ENCODE data around the gene JAM3. TPM values are rescaled to one million over a fixed set of nuclear protein-coding genes. Genes with fewer than 3 reads are reported as not detected.
"Not testable (repeated sequence)": the region's sequence is repeated elsewhere in the genome, so short reads cannot be mapped to it uniquely, and the experiment has no call there.

Gene JAM3
- total and polyA plus RNA-seq, 9 of the 15 experiments (the other 6 are each of a cell fraction or from before 2014, with no cell fraction given) = 0.22 to 0.76 (median 0.40) TPM

DNA sequence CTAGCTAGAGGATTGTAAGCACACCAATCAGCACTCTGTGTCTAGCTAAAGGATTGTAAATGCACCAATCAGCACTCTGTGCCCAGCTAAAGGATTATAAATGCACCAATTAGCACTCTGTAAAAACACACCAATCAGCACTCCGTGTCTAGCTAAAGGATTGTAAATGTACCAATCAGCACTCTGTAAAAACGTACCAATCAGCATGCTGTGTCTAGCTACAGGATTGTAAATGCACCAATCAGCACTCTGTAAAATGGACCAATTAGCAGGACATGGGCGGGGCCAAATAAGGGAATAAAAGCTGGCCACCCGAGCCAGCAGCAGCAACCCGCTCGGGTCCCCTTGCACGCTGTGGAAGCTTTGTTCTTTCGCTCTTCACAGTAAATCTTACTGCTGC lies 119.2 kb downstream of the JAM3 start:
- intact Hi-C loops (cut with micrococcal nuclease); DNase-seq (ENCODE audit: extremely low read depth in 1 of 4, low spot score in 3 of 4); BruUV-seq (replicated peaks): not testable (repeated sequence)

More for the DNA sequence above, 119.2 kb downstream of the JAM3 start:
- H3K79me2 ChIP-seq (ENCODE audit: control insufficient read depth, insufficient read depth, low read length); H3K9me3 ChIP-seq (replicated peaks; ENCODE audit: control insufficient read depth, insufficient read depth, low read depth, low read length); H3K4me1 ChIP-seq (replicated peaks in 1 of 2; ENCODE audit: control insufficient read depth in 2 of 2, insufficient read depth in 2 of 2, low read length in 2 of 2); in situ Hi-C loops (cut with MboI); H3K27me3 ChIP-seq (ENCODE audit: control insufficient read depth in 2 of 2, insufficient read depth in 2 of 2, low read length in 2 of 2); H3K9me1 ChIP-seq (ENCODE audit: control insufficient read depth, insufficient read depth, low read length); H4K20me1 ChIP-seq (replicated peaks; ENCODE audit: control insufficient read depth, insufficient read depth, low read length); H3K27ac ChIP-seq (ENCODE audit: extremely low read depth, low read depth, low read length); ATAC-seq; H3K4me3 ChIP-seq; FAIRE-seq; CTCF ChIA-PET (ENCODE audit: low intra/inter-chr PET ratio); H2AFZ ChIP-seq (ENCODE audit: low read depth, low read length); H3K4me2 ChIP-seq (ENCODE audit: insufficient read depth, low read length); H3K9ac ChIP-seq (ENCODE audit: insufficient read depth in 1 of 2, low read depth in 2 of 2, low read length in 2 of 2): not testable (repeated sequence)
- 98% methylated on average over 7 of the region's 8 CpGs for WGBS (ENCODE audit: insufficient coverage, low coverage, missing lambda C conversion rate)
- TF ChIP-seq ASH1L (IDR thresholded peaks at IDR 0.05; ENCODE audit: borderline replicate concordance, low read depth, partially characterized antibody) = peak; percentile 76
- TF ChIP-seq CC2D1A (IDR thresholded peaks at IDR 0.05) = peak; percentile 31; the same call in 1 of the 2 replicates
- TF ChIP-seq FOS (IDR thresholded peaks at IDR 0.05; ENCODE audit: extremely low read depth, insufficient read length) = peak; percentile 1
- TF ChIP-seq MBD2 (IDR thresholded peaks at IDR 0.05; ENCODE audit: borderline replicate concordance, low read depth) = peak; percentile 55; the same call in 1 of the 2 replicates
- peak; percentile 29 for TF ChIP-seq RBM25 (IDR thresholded peaks at IDR 0.05; ENCODE audit: low read depth, low read length, severe bottlenecking)
- TF ChIP-seq NFYB (IDR thresholded peaks at IDR 0.05; ENCODE audit: extremely low read depth, insufficient read length) = peak; percentile 78
- TF ChIP-seq ZNF316 (IDR thresholded peaks at IDR 0.05) = peak; percentile 30; the same call in 1 of the 2 replicates
- TF ChIP-seq, protein P1, sequence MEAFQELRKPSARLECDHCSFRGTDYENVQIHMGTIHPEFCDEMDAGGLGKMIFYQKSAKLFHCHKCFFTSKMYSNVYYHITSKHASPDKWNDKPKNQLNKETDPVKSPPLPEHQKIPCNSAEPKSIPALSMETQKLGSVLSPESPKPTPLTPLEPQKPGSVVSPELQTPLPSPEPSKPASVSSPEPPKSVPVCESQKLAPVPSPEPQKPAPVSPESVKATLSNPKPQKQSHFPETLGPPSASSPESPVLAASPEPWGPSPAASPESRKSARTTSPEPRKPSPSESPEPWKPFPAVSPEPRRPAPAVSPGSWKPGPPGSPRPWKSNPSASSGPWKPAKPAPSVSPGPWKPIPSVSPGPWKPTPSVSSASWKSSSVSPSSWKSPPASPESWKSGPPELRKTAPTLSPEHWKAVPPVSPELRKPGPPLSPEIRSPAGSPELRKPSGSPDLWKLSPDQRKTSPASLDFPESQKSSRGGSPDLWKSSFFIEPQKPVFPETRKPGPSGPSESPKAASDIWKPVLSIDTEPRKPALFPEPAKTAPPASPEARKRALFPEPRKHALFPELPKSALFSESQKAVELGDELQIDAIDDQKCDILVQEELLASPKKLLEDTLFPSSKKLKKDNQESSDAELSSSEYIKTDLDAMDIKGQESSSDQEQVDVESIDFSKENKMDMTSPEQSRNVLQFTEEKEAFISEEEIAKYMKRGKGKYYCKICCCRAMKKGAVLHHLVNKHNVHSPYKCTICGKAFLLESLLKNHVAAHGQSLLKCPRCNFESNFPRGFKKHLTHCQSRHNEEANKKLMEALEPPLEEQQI (IDR thresholded peaks at IDR 0.05) = peak; percentile 56; the same call in 1 of the 2 replicates
- peaks cover 93% of the 10 kb centered on the region for H3K36me3 ChIP-seq (ENCODE audit: control insufficient read depth, insufficient read depth, low read length)
- POLR2A ChIA-PET = interaction anchor here (0.8 kb wide), 1 partner anchor 17 kb away, joined by 3 read pairs; no protein-coding TSS in a partner anchor
